ENCODE results near the gene BACE2. TPM values are rescaled to one million over a fixed set of nuclear protein-coding genes. Genes with fewer than 3 reads are reported as not detected.

BACE2 gene
- polyA plus RNA-seq, 1 donor, result 28.0 TPM

- DNase-seq, result no peak
These were observed 20.6 kb upstream of the BACE2 start for GRCh38 chr21:41147096-41147978.

- no peak for DNase-seq
These were observed 20.0 kb upstream of the BACE2 start for GRCh38 chr21:41147979-41148355.

GRCh38 chr21:41148798-41149197 is 19.2 kb upstream of the BACE2 start:
- no peak for DNase-seq

- no peak for DNase-seq
These were observed 18.8 kb upstream of the BACE2 start for GRCh38 chr21:41149199-41149598.

- no peak for DNase-seq
These were observed 15.8 kb upstream of the BACE2 start for GRCh38 chr21:41152147-41152546.

GRCh38 chr21:41153443-41153842 is 14.5 kb upstream of the BACE2 start:
- DNase-seq, result no peak

GRCh38 chr21:41156142-41156541 is 11.8 kb upstream of the BACE2 start:
- DNase-seq, result no peak

- DNase-seq, result no peak
These were observed 9.9 kb upstream of the BACE2 start for GRCh38 chr21:41158026-41158425.

GRCh38 chr21:41160036-41160435 is 7.9 kb upstream of the BACE2 start:
- DNase-seq, result no peak

GRCh38 chr21:41161428-41161827 is 6.5 kb upstream of the BACE2 start:
- no peak for DNase-seq

- no peak for DNase-seq
These were observed 5.9 kb upstream of the BACE2 start for GRCh38 chr21:41162096-41162495.

- no peak for DNase-seq
These were observed 4.9 kb upstream of the BACE2 start for GRCh38 chr21:41163091-41163490.

- no peak for DNase-seq
These were observed 3.9 kb upstream of the BACE2 start for GRCh38 chr21:41164052-41164451.

GRCh38 chr21:41164981-41165655 is 2.8 kb upstream of the BACE2 start:
- no peak for DNase-seq

GRCh38 chr21:41166884-41167283 is 1.1 kb upstream of the BACE2 start:
- no peak for DNase-seq

- peak; percentile 57 for DNase-seq
These were observed 664 bp downstream of the BACE2 start for GRCh38 chr21:41168391-41169257.

- no peak for DNase-seq
These were observed 1.3 kb downstream of the BACE2 start for GRCh38 chr21:41169258-41169576.

- DNase-seq, result no peak
These were observed 1.7 kb downstream of the BACE2 start for GRCh38 chr21:41169701-41170100.

GRCh38 chr21:41170442-41170841 is 2.5 kb downstream of the BACE2 start:
- no peak for DNase-seq

- no peak for DNase-seq
These were observed 3.1 kb downstream of the BACE2 start for GRCh38 chr21:41170859-41171609.

GRCh38 chr21:41175080-41175479 is 7.1 kb downstream of the BACE2 start:
- no peak for DNase-seq

- no peak for DNase-seq
These were observed 8.9 kb downstream of the BACE2 start for GRCh38 chr21:41176846-41177245.

Measured in left kidney (tissue), 2 donors.